Epithelial cell of proximal tubule (primary cell): ENCODE data around the gene C6orf47. TPM values are rescaled to one million over a fixed set of nuclear protein-coding genes. Genes with fewer than 3 reads are reported as not detected.

Experiments used
- DNase-seq: peaks from one replicate; pipeline ENCODE4 v3.0.0-alpha.2; 2011; ENCODE audit warnings: low read depth
- H3K4me3 ChIP-seq: 2 replicates; pipeline ENCODE4 v1.5.1; 2011; ENCODE audit warnings: low read depth, mild to moderate bottlenecking, low read length
- total RNA-seq: library from RNA; depleted of rRNA; stranded (reverse); fragments of >200 nt; gene quantifications from 2 replicates; pipeline ENCODE4 v1.2.3, GENCODE V29; 2015
- TF ChIP-seq, protein P1 (sequence below): conservative IDR thresholded peaks from 2 replicates; pipeline ENCODE4 v1.5.1; 2012; ENCODE audit warnings: low read depth, mild to moderate bottlenecking, low read length

C6orf47 gene
- total RNA-seq, 1 donor from 2014 or later: 17.2 TPM

DNA sequence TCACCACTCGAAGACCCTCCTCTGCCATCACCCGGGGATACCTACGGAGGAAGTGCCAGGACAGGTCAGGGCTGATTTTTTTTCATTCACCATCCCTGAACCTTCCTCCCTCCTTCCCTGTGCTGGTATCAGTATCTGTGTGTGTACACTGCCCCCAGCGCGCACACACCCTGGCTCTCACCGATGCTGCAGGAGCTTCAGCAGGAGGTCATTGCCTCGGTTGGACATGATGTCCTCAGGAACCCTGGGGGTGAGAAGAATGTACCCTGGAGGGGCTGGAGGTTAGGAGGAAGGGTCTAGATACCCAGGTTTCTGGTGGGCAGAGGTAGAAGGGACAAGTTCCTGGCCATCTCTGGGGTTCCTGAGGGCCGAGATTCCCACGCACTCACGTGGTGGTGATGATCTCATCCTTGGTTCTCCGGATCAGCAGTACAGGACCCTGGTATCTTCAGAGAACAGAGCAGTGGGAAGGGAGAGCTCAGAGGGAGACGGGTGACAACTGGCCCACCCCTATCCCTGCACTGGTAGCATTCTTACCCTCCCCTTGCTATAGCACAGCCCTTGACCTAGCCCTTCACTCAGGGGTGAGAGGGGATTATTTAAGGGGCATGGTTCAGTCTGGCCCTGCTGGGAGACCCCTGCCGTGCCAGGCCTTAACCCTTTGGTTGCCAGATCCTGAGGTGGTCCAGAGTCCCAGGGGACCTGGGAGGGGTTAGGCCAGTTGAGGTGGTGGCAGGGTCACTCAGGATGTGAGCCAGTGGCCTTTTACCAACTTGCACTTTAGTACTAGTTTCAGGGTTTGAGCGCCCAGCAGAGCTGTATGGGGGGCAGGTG lies 27.5 kb upstream of the C6orf47 start:
- H3K4me3 ChIP-seq: no peak overlapping the region
- TF ChIP-seq, protein P1, sequence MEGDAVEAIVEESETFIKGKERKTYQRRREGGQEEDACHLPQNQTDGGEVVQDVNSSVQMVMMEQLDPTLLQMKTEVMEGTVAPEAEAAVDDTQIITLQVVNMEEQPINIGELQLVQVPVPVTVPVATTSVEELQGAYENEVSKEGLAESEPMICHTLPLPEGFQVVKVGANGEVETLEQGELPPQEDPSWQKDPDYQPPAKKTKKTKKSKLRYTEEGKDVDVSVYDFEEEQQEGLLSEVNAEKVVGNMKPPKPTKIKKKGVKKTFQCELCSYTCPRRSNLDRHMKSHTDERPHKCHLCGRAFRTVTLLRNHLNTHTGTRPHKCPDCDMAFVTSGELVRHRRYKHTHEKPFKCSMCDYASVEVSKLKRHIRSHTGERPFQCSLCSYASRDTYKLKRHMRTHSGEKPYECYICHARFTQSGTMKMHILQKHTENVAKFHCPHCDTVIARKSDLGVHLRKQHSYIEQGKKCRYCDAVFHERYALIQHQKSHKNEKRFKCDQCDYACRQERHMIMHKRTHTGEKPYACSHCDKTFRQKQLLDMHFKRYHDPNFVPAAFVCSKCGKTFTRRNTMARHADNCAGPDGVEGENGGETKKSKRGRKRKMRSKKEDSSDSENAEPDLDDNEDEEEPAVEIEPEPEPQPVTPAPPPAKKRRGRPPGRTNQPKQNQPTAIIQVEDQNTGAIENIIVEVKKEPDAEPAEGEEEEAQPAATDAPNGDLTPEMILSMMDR: no peak
- no peak for DNase-seq

- H3K4me3 ChIP-seq: no peak overlapping the region
- DNase-seq: no peak
- TF ChIP-seq, protein P1: no peak
These were observed 26.7 kb upstream of the C6orf47 start for GRCh38 chr6:31687321-31687720.

DNA sequence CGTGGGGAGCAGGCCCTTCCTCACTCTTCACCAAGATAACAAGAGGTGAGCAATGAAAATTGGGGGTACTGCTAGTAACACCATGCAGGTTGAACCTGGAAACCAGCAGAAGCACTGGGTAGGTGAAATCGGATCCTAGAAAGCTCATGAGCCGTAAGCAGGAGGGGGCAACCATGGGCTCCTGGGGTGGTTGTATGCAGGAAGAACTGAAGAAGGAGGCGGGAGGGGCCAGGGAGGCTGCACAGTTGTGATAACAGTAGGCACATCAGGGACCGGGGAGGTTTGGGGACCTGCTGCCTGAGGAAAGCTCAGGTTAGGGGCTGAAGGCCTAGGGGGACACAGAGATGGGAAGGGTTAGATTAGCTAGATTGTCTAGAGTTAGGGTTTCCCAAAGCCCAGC lies 25.9 kb upstream of the C6orf47 start:
- H3K4me3 ChIP-seq: no peak overlapping the region
- DNase-seq: no peak
- TF ChIP-seq, protein P1: no peak

DNA sequence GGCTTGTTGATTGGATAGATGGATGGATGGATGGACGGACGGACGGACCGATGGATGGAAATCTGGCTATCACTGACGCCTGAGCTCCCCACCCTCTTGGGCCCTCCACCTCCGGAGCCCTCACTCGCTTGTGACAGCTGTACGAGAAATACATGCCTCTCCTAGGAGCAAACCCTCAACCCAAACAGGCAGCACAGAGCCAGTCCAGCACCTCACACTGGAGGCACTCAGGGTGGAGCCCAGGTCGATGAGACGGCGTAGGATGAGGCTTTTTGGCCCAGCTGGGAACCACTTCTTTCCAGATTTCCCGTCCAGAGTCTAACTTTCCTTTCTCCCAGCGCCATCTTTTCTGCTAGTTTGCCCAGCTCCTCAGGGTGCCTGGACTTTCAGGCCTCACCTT lies 23.0 kb upstream of the C6orf47 start:
- H3K4me3 ChIP-seq: no peak overlapping the region
- TF ChIP-seq, protein P1: no peak
- no peak for DNase-seq

GRCh38 chr6:31681135-31681671 lies 20.6 kb upstream of the C6orf47 start:
- DNase-seq: no peak
- TF ChIP-seq, protein P1: no peak

GRCh38 chr6:31680226-31681134 lies 19.9 kb upstream of the C6orf47 start, which contains the start of gene LY6G5C:
Gene LY6G5C, minus strand, starts transcription at chr6:31681067. Its CDS starts 694 bp downstream, at chr6:31680373.
- TF ChIP-seq, protein P1: peak; percentile 59
- DNase-seq: peak; percentile 66
- peak within 1 kb of the TSS; percentile 54 for H3K4me3 ChIP-seq

More at GRCh38 chr6:31681135-31681671, 20.6 kb upstream of the C6orf47 start:
- peak overlapping the region; percentile 54 for H3K4me3 ChIP-seq
